Stimulated activated CD4-positive, alpha-beta T cell treated with anti-CD3 and anti-CD28 coated beads, Interleukin-4, amount 100 ng/mL, for 1 hour (primary cell): ENCODE data around the gene ASB13.
"Not testable (repeated sequence)": the region's sequence is repeated elsewhere in the genome, so short reads cannot be mapped to it uniquely, and the experiment has no call there.

ENCODE experiments used
- DNase-seq: peaks from one replicate; pipeline ENCODE4 v3.0.0-alpha.2; 2020

The ASB13 gene

GRCh38 chr10:5622186-5622960 lies 44.0 kb downstream of the ASB13 start:
- DNase-seq: no peak

DNA sequence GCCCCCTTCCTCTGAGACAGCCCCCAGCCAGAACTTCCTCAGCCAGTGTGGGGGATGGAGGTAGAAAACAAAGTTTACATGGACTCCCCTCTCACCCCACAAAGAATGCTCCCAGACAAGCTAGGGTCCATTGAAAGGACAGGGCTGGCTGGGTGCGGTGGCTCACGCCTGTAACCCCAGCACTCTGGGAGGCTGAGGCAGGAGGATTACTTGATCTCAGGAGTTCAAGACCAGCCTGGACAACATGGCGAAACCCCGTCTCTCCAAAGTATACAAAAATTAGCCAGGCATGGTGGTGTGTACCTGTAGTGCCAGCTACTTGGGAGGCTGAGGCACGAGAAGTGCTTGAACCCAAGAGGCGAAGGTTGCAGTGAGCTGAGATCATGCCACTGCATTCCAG lies 45.0 kb downstream of the ASB13 start:
- DNase-seq: not testable (repeated sequence)

GRCh38 chr10:5620966-5621365 lies 45.4 kb downstream of the ASB13 start:
- DNase-seq: no peak

GRCh38 chr10:5620223-5620721 lies 46.1 kb downstream of the ASB13 start:
- no peak for DNase-seq

DNA sequence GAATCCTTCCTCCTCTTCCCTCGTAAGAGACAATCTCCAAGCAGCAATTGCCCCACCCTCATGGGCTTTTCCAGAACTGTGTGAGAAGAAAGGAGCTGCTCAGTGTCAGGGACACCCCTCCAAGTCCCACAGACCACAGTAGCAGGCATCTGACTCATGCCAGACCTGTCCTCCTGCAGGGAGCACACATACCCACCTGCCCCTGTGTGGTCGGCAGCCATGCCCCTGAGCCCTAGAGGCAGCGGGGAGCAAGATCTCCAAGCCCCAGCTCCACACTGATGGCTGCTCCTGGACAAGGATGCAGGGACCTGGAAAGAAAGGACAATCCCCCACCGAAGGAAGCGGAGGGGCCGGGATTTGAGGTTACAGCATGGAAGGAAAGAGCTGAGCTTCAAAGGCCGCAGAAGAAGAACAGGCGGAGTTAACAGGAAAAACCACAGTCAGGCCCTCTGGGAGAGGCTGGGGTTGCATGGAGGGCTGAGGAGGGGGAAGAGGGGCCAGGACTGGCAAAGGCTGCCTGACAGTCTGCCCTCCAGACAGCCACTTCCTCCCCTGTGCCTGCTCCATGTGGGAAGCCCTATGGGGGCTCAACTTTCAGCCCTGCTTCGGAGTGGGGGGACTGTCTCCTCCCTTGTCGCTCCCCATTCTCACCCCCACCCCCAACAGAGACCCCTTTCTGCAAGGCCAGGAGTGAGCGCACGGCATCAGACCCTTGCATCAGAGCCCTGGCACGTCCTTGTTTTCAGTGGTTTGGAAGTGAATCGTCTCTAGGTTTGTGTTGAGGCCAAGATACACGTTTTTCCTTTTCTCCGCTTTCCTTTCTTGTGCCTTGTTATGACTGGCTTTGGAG lies 46.8 kb downstream of the ASB13 start:
- DNase-seq: no peak

GRCh38 chr10:5618829-5619228 lies 47.6 kb downstream of the ASB13 start:
- DNase-seq: no peak

DNA sequence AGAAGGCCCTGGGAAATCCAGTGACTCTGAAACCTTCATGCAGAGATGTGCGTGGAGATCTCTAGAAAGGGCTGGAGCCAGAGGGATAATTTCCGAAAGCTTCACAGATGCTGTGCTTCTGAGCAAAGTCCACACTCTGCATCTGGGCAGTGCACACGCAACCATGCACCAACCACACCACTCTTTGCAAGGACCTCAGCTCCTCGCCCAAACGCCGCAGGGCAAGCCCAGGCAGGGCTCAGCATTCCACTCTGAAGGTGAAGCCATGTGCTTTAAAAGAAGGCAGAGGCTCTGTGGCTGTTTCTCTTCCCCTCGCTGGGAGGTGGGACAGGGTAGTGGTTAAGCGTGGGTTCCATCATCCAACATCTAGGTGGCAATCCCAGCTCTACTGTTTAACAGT lies 48.4 kb downstream of the ASB13 start:
- DNase-seq: no peak

GRCh38 chr10:5617521-5617920 lies 48.9 kb downstream of the ASB13 start:
- DNase-seq: no peak

DNA sequence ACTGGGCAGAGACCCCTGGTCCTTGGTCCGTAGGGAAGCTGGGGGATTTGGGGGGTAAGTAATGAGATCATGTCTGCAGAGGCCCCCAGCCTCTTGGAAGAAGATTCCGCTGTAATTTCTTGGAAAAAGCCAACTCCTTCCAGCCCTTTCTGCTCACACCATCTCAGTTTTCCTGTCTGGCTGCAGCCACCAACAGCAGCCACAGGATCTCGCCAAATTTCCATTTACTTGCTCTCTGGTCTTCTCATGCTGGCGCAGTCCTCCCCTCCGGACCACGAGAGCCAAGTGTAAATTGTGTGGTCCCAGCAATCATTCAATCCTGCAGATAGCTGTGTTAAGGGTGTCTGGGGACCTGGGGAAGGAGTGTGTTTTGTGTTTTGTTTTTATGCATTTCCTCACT lies 49.6 kb downstream of the ASB13 start:
- DNase-seq: no peak

GRCh38 chr10:5616046-5616445 lies 50.3 kb downstream of the ASB13 start:
- DNase-seq: no peak

DNA sequence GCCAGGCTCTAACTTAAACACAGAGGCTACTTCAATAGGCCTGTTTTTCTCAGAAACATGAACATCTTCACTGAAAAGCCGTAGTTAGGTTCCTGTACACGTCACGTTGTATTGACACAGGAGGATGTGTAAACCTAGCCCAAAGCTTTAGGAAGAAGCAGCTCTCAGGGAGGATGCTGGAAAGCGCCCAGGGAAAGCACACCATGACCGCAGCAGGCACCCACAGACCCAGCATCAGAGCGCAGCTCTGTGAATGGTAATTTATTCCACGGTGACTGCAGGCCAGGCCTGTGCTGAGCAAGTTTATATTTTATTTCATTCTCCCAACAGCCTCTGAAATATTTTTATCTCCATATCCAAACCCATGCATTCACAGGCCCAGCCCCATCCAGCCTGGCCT lies 51.1 kb downstream of the ASB13 start:
- no peak for DNase-seq

DNA sequence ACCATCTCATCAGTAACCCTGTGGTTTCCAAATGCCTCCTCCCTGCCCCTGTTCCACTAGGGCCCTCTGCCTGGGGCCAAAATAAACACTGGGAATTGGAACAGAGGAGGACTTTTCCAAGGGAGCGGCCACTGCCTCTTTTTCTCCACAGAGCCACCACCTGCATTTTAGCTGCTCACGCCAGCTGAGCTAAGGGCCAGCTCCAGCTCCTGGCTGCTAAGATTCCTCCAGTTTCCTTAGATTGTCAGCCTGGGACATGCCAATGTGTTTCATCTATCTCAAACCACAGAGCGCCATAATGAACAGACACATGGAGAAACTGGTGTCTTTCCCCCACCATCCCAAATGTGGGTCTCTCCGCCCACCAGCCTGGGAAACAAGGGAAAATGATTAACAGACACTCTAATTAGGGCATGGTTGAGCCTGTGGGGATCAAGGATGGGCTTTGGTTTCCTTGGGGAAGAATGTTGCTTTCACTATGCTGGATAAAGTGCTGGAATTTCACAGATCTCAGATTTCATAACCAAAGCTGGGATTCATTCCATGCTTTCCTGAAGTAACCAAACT lies 52.2 kb downstream of the ASB13 start:
- no peak for DNase-seq

- no peak for DNase-seq
These were observed 52.8 kb downstream of the ASB13 start for GRCh38 chr10:5613481-5614154.

DNA sequence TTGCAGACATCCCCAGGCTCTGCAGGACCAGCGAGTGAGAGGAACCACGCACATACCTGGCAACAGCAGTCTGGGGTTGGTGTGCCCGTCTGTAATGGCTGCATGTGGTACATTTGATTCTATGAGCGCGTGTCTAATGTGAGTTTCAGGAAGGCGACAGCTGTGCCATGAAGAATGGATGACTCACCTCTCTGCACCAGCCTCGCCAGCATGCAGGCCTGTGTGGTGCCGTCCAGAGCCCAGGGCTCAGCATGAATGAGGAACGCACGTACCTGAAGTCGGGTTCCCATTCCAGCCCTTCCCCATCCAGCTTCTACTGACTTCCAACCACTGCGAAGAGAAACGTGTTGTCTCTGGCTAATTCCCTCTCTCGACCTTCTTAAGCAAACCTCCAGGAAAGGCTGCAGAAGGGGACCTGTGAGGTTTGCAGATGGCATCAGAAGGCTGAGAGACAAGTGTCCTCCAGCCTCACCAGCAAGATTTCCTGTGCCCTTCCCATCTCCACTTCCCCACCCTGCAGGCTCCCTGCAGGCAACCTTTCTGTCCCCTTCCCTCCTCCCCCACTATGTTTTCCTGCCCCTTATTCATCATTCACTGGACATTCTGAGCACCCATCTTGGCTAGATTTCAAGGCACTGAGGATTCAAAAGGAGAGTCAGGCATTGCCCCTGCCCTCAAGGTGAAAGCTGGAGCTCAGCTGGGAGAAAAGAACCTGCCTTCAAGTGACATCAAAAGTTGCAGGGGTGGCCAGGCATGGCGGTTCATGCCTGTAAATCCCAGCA lies 54.3 kb downstream of the ASB13 start:
- no peak for DNase-seq

GRCh38 chr10:5609952-5610616 lies 56.3 kb downstream of the ASB13 start:
- no peak for DNase-seq

DNA sequence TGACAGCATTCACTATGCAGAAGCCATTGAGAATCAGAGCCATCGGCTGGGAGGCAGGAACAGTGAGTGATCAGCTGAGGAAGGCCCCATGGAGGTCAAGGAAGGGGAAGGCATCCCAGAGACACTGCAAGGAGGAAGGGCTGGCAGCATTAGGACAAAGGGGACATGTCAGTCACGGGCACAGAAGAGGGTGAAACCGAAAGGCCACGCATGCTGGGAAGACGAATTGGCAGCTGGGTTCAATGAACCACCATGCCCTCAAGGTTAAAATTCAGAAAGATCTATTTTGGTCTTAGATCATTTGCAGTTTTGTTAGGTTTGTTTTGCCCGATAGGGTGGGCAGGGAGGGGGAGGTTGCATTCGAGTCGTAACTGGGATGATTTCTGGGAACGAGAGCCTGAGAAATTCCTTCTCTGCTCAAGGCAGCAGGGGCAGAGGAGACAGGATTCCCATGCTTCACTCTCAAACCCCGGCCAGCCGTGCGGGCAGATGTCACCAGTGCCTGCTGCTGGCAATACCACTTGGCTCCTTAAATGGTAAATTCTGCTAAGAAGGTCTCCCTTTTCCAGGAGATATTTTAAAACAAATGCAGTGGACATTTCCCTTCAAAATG lies 57.7 kb downstream of the ASB13 start:
- no peak for DNase-seq

- no peak for DNase-seq
These were observed 58.8 kb downstream of the ASB13 start for GRCh38 chr10:5607594-5607993.

DNA sequence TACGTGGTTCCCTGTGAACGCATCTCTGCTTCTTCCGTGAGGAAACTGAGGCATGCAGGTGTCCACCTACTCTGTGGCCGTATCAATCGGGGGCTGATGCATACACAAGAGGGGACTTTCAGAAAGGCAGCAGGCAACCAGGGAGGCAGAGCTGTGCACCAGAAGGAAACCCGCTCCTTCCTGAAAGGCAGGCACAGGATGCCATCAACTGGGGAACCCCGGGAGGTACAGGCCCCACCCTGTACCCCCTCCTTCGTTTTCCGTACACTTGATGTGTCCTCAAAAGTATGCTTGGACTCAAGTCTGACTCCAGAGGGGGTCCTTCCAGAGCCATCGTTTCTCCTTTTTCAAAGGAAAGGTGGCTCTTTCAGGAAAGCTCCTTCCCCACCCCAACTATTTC lies 59.5 kb downstream of the ASB13 start:
- no peak for DNase-seq

- no peak for DNase-seq
These were observed 60.1 kb downstream of the ASB13 start for GRCh38 chr10:5606321-5606720.

GRCh38 chr10:5604961-5605360 lies 61.4 kb downstream of the ASB13 start:
- DNase-seq: no peak

DNA sequence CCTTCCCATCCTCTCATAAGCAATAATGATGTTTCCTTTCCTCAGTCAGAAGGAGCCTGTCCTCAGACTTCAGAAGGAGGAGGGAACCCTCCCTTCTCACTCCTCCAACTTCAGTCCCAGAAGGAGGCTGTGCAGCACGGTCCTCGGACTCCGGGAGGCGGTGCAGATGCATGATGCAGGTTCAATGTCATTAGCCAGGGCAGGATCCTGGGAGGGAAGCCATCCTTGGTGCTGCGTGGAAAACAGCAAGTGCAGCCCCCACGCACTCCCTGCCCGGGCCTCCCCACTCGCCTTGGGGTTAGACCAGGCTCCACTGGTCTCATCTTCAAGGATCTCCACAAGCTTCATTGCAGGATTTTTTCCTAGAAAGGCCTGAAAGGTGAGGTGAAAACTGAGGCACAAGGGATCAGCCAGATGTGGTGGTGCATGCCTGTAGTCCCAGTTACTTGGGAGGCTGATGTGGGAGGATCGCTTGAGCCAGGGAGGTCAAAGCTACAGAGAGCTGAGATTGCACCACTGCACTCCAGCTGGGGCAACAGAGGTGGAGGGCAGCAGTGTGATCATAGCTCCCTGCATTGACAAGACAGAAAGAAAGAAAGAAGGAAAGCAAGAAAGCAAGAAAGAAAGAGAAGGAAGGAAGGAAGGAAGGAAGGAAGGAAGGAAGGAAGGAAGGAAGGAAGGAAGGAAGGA lies 62.0 kb downstream of the ASB13 start:
- no peak for DNase-seq
